ENCODE measurements around the gene DSCAML1.

GRCh38 chr11:117743121-117743815 lies 53.7 kb downstream of the DSCAML1 start:
- no peak for TF ChIP-seq POLR2AphosphoS5 (IDR thresholded peaks at IDR 0.05; ENCODE audit: low read depth, low read length)
- no peak for TF ChIP-seq SIN3A (IDR thresholded peaks at IDR 0.05; ENCODE audit: borderline replicate concordance, insufficient read depth, low read length)
- TF ChIP-seq REST (IDR thresholded peaks at IDR 0.05; ENCODE audit: insufficient read depth in 1 of 2, low read depth in 2 of 2, low read length in 2 of 2), result no peak
- no peak for TF ChIP-seq TAF1 (IDR thresholded peaks at IDR 0.05; ENCODE audit: borderline replicate concordance, insufficient read depth, low read length)
